CD8-positive, alpha-beta memory T cell (primary cell): Measurements from ENCODE around the gene LIFR. TPM values are rescaled to one million over a fixed set of nuclear protein-coding genes. Genes with fewer than 3 reads are reported as not detected.

Source experiments
- CTCF ChIA-PET: fragments of 350-600 bp; sonication (Branson Sonifier 250); formaldehyde crosslinking; loops from one replicate; lab custom pipeline; 2021; ENCODE audit warnings: antibody characterized with exemption; lab: Charles Lee
- POLR2A ChIA-PET: fragments of 350-600 bp; sonication (Branson Sonifier 250); formaldehyde crosslinking; loops from one replicate; lab custom pipeline; 2021; ENCODE audit warnings: antibody characterized with exemption; lab: Charles Lee
- DNase-seq, 5 donors: peaks; one replicate each; pipeline versions ENCODE4 v3.0.0 to v3.0.0-alpha.2; 2020 to 2022; ENCODE audit warnings: mixed read lengths in 1 of 5
- H3K27ac ChIP-seq: one replicate; pipeline ENCODE4 v1.7.0; 2013; ENCODE audit warnings: low read depth, mild to moderate bottlenecking, low read length, moderate library complexity
- H3K27me3 ChIP-seq: 2 replicates; pipeline ENCODE4 v1.7.0; 2013; ENCODE audit warnings: low read length, mild to moderate bottlenecking; ENCODE audit not compliant: insufficient read depth, poor library complexity, severe bottlenecking
- H3K36me3 ChIP-seq: 2 replicates; pipeline ENCODE4 v1.7.0; 2013; ENCODE audit warnings: mild to moderate bottlenecking, low read length, moderate library complexity; ENCODE audit not compliant: insufficient read depth
- H3K4me1 ChIP-seq: 2 replicates; pipeline ENCODE4 v1.7.0; 2013; ENCODE audit warnings: mild to moderate bottlenecking, low read length, moderate library complexity; ENCODE audit not compliant: insufficient read depth
- H3K4me3 ChIP-seq: 2 replicates; pipeline ENCODE4 v1.7.0; 2013; ENCODE audit warnings: mild to moderate bottlenecking, low read length
- H3K9me3 ChIP-seq: 2 replicates; pipeline ENCODE4 v1.7.0; 2013; ENCODE audit warnings: mild to moderate bottlenecking, low read length
- H3K27ac Mint-ChIP-seq, 8 donors: one replicate each; pipeline ENCODE4 v1.8.0; 2020 to 2021; ENCODE audit warnings: mixed read lengths in 8 of 8, mild to moderate bottlenecking in 6 of 8, inconsistent platforms in 3 of 8, moderate library complexity in 3 of 8
- H3K27me3 Mint-ChIP-seq, 2 donors: one replicate each; pipeline ENCODE4 v1.8.0; 2020 to 2021; ENCODE audit warnings: mixed read lengths in 2 of 2, mild to moderate bottlenecking in 1 of 2, moderate library complexity in 1 of 2
- H3K36me3 Mint-ChIP-seq, 3 donors: one replicate each; pipeline ENCODE4 v1.8.0; 2020 to 2021; ENCODE audit warnings: mixed read lengths in 3 of 3, inconsistent platforms in 1 of 3, mild to moderate bottlenecking in 1 of 3
- H3K4me1 Mint-ChIP-seq, 3 donors: one replicate each; pipeline ENCODE4 v1.8.0; 2020 to 2021; ENCODE audit warnings: mixed read lengths in 3 of 3, inconsistent platforms in 1 of 3, mild to moderate bottlenecking in 1 of 3
- H3K4me3 Mint-ChIP-seq, 7 donors: one replicate each; pipeline ENCODE4 v1.8.0; 2020 to 2021; ENCODE audit warnings: mixed read lengths in 7 of 7, mild to moderate bottlenecking in 6 of 7, moderate library complexity in 4 of 7, inconsistent platforms in 2 of 7
- H3K9me3 Mint-ChIP-seq, 5 donors: one replicate each; pipeline ENCODE4 v1.8.0; 2020 to 2022; ENCODE audit warnings: mixed read lengths in 5 of 5, mild to moderate bottlenecking in 3 of 5, moderate library complexity in 2 of 5, inconsistent platforms in 1 of 5
- polyA plus RNA-seq: library from polyadenylated mRNA; unstranded; fragments of 300-500 nt; fragmentation: Illumina TruSeq; gene quantifications from one replicate; pipeline ENCODE4 v1.2.3, GENCODE V29; 2021
- total RNA-seq, 2 experiments: library from RNA; stranded (reverse); gene quantifications; one replicate each; pipeline ENCODE4 v1.2.3, GENCODE V29; 2021

Gene LIFR
- total and polyA plus RNA-seq, 3 experiments from 2014 or later = not detected

DNA sequence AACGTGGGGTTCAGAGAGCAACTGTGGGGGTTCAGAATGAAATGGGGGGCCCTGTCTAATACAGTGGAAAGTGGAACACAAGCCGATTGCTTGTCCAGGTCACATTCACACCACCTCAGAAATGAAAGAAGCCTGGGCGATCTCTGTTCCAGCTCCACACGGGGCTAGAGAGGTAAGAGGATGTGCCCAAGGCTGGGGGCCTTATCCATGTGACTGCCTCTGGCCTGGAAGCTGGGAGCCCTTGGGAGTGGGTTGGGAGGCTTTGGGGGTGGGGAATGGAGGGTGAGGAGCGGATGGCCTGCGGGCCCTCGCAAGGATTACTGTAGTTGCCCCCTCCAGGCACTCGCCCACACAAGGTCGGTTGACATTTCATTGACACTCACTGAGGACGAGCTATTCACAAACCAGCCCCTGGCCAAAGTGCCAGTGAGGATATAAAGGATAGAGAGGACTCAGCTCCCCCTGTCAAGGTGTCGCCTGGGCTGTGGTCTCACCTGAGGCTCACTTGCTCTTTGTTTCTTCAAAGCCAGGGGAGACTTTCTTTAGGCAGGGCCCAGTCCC lies 86.7 kb downstream of the LIFR start:
- CTCF ChIA-PET = no interaction called here
- Mint-ChIP-seq H3K4me3 (no peak overlapping the region), H3K27ac (no peak overlapping the region), H3K27me3 (peaks cover 37 to 63% of the 10 kb centered on the region in 2 donors), H3K36me3 (no peaks in the 10 kb centered on the region), H3K4me1 (no peaks in the 10 kb centered on the region), H3K9me3 (no peaks in the 10 kb centered on the region)
- Histone ChIP-seq H3K9me3 (no peaks in the 10 kb centered on the region), H3K27ac (no peak overlapping the region), H3K4me3 (no peak overlapping the region), H3K4me1 (no peaks in the 10 kb centered on the region), H3K27me3 (peaks cover 4% of the 10 kb centered on the region), H3K36me3 (no peaks in the 10 kb centered on the region)
- no peak for DNase-seq
- POLR2A ChIA-PET = no interaction called here

- H3K9me3 ChIP-seq = no peaks in the 10 kb centered on the region
- no peaks in the 10 kb centered on the region for H3K36me3 Mint-ChIP-seq
- no peaks in the 10 kb centered on the region for H3K4me1 ChIP-seq
- ChIA-PET CTCF (no interaction called here), POLR2A (no interaction called here)
- no peak for DNase-seq
- no peak overlapping the region for H3K27ac ChIP-seq
- H3K36me3 ChIP-seq = no peaks in the 10 kb centered on the region
- H3K27me3 ChIP-seq = peaks cover 4% of the 10 kb centered on the region
- H3K4me3 ChIP-seq = no peak overlapping the region
- H3K9me3 Mint-ChIP-seq = no peaks in the 10 kb centered on the region
- peaks cover 31 to 58% of the 10 kb centered on the region in 2 donors for H3K27me3 Mint-ChIP-seq
- H3K4me3 Mint-ChIP-seq = no peak overlapping the region
- no peak overlapping the region for H3K27ac Mint-ChIP-seq
- H3K4me1 Mint-ChIP-seq = no peaks in the 10 kb centered on the region
Measured at GRCh38 chr5:38468978-38469706, 87.3 kb downstream of the LIFR start.

DNA sequence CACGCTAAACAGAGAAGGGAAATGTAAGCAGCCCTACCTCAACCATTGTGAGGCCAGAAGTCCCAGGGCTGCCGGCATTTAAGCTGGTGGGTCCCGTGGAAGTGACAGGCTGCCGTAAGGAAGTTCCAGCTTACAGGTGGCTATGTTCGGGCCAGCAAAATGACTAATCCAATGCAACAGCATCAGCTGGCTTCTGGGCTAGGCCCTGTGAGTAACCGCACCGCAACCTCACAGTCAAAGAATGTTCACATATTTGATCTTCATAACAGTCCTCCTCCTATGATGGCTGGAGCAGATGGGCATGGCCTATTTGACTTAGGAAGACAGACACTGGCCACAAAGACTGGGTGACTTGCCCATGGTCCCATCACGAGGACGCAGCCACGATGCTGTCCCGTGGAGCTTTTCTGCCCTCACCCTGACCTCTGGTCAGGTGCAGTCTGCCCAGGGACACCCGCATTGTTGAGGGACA lies 88.2 kb downstream of the LIFR start:
- H3K27me3 ChIP-seq = peaks cover 4% of the 10 kb centered on the region
- H3K9me3 ChIP-seq = no peaks in the 10 kb centered on the region
- no peak overlapping the region for H3K4me3 Mint-ChIP-seq
- H3K9me3 Mint-ChIP-seq = no peaks in the 10 kb centered on the region
- H3K36me3 Mint-ChIP-seq = no peaks in the 10 kb centered on the region
- H3K4me1 ChIP-seq = no peaks in the 10 kb centered on the region
- CTCF ChIA-PET = interaction anchor here (0.8 kb wide), 1 partner anchor 48 kb away, joined by 3 read pairs; no protein-coding TSS in a partner anchor
- H3K27ac Mint-ChIP-seq = no peak overlapping the region
- H3K36me3 ChIP-seq = no peaks in the 10 kb centered on the region
- POLR2A ChIA-PET = no interaction called here
- no peaks in the 10 kb centered on the region for H3K4me1 Mint-ChIP-seq
- DNase-seq = no peak
- peaks cover 26 to 56% of the 10 kb centered on the region in 2 donors for H3K27me3 Mint-ChIP-seq
- H3K27ac ChIP-seq = no peak overlapping the region
- no peak overlapping the region for H3K4me3 ChIP-seq

- H3K27ac ChIP-seq = no peak overlapping the region
- H3K9me3 ChIP-seq = no peaks in the 10 kb centered on the region
- no peaks in the 10 kb centered on the region for H3K4me1 ChIP-seq
- DNase-seq = no peak
- H3K27me3 ChIP-seq = peaks cover 4% of the 10 kb centered on the region
- no peak overlapping the region for H3K4me3 Mint-ChIP-seq
- H3K27me3 Mint-ChIP-seq = peaks cover 18 to 58% of the 10 kb centered on the region in 2 donors
- no peaks in the 10 kb centered on the region for H3K36me3 Mint-ChIP-seq
- H3K9me3 Mint-ChIP-seq = no peaks in the 10 kb centered on the region
- no peaks in the 10 kb centered on the region for H3K4me1 Mint-ChIP-seq
- CTCF ChIA-PET = interaction anchor here (0.8 kb wide), 1 partner anchor 47 kb away, joined by 3 read pairs; no protein-coding TSS in a partner anchor
- POLR2A ChIA-PET = interaction anchor here (0.6 kb wide), 1 partner anchor 1690 kb away, joined by 4 read pairs; no protein-coding TSS in a partner anchor
- no peak overlapping the region for H3K27ac Mint-ChIP-seq
- no peak overlapping the region for H3K4me3 ChIP-seq
- no peaks in the 10 kb centered on the region for H3K36me3 ChIP-seq
Measured at GRCh38 chr5:38467353-38468040, 88.9 kb downstream of the LIFR start.

DNA sequence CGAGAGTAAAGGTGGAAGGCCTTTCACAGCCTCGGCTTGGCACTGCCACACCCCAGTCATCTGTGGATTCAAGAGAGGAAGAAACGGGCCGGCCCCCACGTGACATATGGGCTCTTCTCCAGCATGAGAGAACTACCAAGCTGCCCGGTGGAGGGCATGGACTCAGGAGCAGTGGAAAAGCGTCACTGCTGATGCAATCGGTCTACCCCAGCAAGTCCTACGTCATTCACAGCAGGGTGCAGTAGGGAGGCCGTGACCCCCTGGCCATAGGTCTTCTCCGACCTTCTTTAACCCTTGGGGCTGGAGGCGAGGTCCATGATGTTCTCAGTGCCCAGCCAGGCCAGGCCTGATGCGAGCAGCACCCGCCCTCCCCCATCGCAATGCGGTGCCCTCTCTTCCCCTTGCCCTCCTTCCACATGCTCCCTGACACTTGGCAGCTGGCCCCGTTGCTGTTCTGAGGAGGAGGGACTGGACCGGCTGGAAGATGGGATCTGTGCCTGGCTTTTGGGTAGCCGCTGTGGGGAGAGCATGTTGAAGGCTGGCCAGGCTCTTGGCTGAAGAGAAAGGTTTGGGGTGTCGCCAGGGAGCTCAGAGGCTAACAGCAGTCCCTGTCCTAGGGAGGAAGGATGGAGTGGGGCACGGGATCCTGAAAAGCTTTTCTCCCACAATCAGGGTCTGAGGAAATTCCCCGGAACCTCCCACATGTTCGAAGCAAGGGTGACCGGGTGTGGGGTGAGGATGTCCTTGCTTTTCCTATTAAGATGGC lies 89.8 kb downstream of the LIFR start:
- H3K27me3 ChIP-seq = peaks cover 4% of the 10 kb centered on the region
- Mint-ChIP-seq H3K27ac (no peak overlapping the region), H3K4me1 (no peaks in the 10 kb centered on the region), H3K27me3 (peaks cover 14 to 55% of the 10 kb centered on the region in 2 donors), H3K4me3 (no peak overlapping the region), H3K36me3 (no peaks in the 10 kb centered on the region), H3K9me3 (no peaks in the 10 kb centered on the region)
- H3K4me3 ChIP-seq = no peak overlapping the region
- no peaks in the 10 kb centered on the region for H3K9me3 ChIP-seq
- ChIA-PET POLR2A (interaction anchor here (0.6 kb wide), 1 partner anchor 1691 kb away, joined by 4 read pairs; no protein-coding TSS in a partner anchor), CTCF (interaction anchor here (1.7 kb wide), 1 partner anchor 25 kb away, joined by 6 read pairs; no protein-coding TSS in a partner anchor)
- H3K27ac ChIP-seq = no peak overlapping the region
- no peak for DNase-seq
- no peaks in the 10 kb centered on the region for H3K36me3 ChIP-seq
- no peaks in the 10 kb centered on the region for H3K4me1 ChIP-seq

- H3K4me1 ChIP-seq = no peaks in the 10 kb centered on the region
- CTCF ChIA-PET = interaction anchor here (1.5 to 1.7 kb wide), 2 partner anchors 12 to 24 kb away, joined by 3 to 6 read pairs; no protein-coding TSS in a partner anchor
- Mint-ChIP-seq H3K4me3 (no peak overlapping the region), H3K27ac (no peak overlapping the region), H3K9me3 (no peaks in the 10 kb centered on the region), H3K27me3 (peaks cover 14 to 56% of the 10 kb centered on the region in 2 donors), H3K36me3 (no peaks in the 10 kb centered on the region), H3K4me1 (no peaks in the 10 kb centered on the region)
- no peaks in the 10 kb centered on the region for H3K9me3 ChIP-seq
- H3K4me3 ChIP-seq = no peak overlapping the region
- peaks cover 4% of the 10 kb centered on the region for H3K27me3 ChIP-seq
- no peaks in the 10 kb centered on the region for H3K36me3 ChIP-seq
- POLR2A ChIA-PET = no interaction called here
- H3K27ac ChIP-seq = no peak overlapping the region
- DNase-seq = no peak
Measured at GRCh38 chr5:38465702-38466423, 90.6 kb downstream of the LIFR start.

DNA sequence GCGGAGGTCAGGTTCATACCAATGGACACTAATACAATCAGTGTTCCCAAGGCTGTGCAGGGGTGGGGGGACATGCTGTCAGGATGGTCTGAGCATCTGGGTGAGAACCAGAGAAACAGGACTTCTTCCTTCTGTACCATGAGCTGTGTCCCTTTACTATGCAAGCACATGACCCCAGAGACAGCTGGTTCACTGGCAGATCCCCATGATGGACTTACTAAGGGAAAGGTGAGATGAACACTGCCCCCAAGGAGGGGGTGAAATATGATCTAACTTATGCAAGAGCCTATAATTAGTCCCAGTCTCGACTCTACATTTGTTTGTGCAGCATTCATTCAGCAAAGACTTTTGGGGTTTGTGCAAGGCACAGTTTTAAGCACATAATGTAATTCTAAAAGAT lies 91.4 kb downstream of the LIFR start:
- H3K27ac Mint-ChIP-seq = no peak overlapping the region
- DNase-seq = no peak

More for the DNA sequence above, 91.4 kb downstream of the LIFR start:
- Histone ChIP-seq H3K4me3 (no peak overlapping the region), H3K27me3 (peaks cover 10% of the 10 kb centered on the region), H3K9me3 (no peaks in the 10 kb centered on the region), H3K27ac (no peak overlapping the region), H3K36me3 (no peaks in the 10 kb centered on the region), H3K4me1 (no peaks in the 10 kb centered on the region)
- CTCF ChIA-PET = interaction anchor here (1.5 to 1.7 kb wide), 2 partner anchors 11 to 24 kb away, joined by 3 to 6 read pairs; no protein-coding TSS in a partner anchor
- Mint-ChIP-seq H3K9me3 (no peaks in the 10 kb centered on the region), H3K27me3 (peaks cover 14 to 58% of the 10 kb centered on the region in 2 donors), H3K4me1 (no peaks in the 10 kb centered on the region), H3K4me3 (no peak overlapping the region), H3K36me3 (peaks cover 0 to 3% (median 0%) of the 10 kb centered on the region in 3 donors)
- POLR2A ChIA-PET = no interaction called here
